Spinal cord (tissue), 10 donors: ENCODE measurements around the gene YEATS4. TPM values are rescaled to one million over a fixed set of nuclear protein-coding genes. Genes with fewer than 3 reads are reported as not detected.

ENCODE experiments used
- DNase-seq, 6 donors: peaks; one replicate each; pipeline versions ENCODE4 v3.0.0 to v3.0.0-alpha.2; 2013 to 2015; ENCODE audit warnings: low spot score in 6 of 6, low read depth in 4 of 6
- H3K27ac ChIP-seq: one replicate; pipeline ENCODE4 v1.5.1; 2013; ENCODE audit warnings: low read depth, low read length, control low read depth
- H3K27me3 ChIP-seq: one replicate; pipeline ENCODE4 v1.6.1; 2013; ENCODE audit warnings: low read length; ENCODE audit not compliant: control insufficient read depth, insufficient read depth
- H3K36me3 ChIP-seq: one replicate; pipeline ENCODE4 v1.6.1; 2013; ENCODE audit warnings: low read length; ENCODE audit not compliant: control insufficient read depth, insufficient read depth
- H3K4me1 ChIP-seq: one replicate; pipeline ENCODE4 v1.6.1; 2013; ENCODE audit warnings: low read length; ENCODE audit not compliant: control insufficient read depth, insufficient read depth
- H3K4me3 ChIP-seq: one replicate; pipeline ENCODE4 v1.5.1; 2013; ENCODE audit warnings: low read depth, low read length, control low read depth
- H3K9me3 ChIP-seq: one replicate; pipeline ENCODE4 v1.6.1; 2013; ENCODE audit warnings: low read length; ENCODE audit not compliant: control insufficient read depth, insufficient read depth
- WGBS: methylation state at CpG from one replicate; pipeline ENCODE4 v1.1.5; 2013; ENCODE audit warnings: missing lambda C conversion rate; ENCODE audit not compliant: insufficient coverage; 5-methylcytosine and 5-hydroxymethylcytosine counted together
- polyA plus RNA-seq, 2 donors: library from polyadenylated mRNA; unstranded; fragments of 120-200 nt; gene quantifications; one replicate each; pipeline ENCODE4 v1.2.1, GENCODE V29; 2013; ENCODE audit not compliant: insufficient read length in 2 of 2
- total RNA-seq, 2 donors: library from RNA; depleted of rRNA in 1 of 2; stranded (reverse); fragments of 120-200 nt in 1 of 2; fragments of >200 nt in 1 of 2; gene quantifications; one replicate each; pipeline versions ENCODE4 v1.2.3 to v1.2.4, GENCODE V29; 2013 to 2014
- donor health status: healthy.

YEATS4 gene
- total and polyA plus RNA-seq, 4 donors = 21.7 to 29.8 (median 27.4) TPM

DNA sequence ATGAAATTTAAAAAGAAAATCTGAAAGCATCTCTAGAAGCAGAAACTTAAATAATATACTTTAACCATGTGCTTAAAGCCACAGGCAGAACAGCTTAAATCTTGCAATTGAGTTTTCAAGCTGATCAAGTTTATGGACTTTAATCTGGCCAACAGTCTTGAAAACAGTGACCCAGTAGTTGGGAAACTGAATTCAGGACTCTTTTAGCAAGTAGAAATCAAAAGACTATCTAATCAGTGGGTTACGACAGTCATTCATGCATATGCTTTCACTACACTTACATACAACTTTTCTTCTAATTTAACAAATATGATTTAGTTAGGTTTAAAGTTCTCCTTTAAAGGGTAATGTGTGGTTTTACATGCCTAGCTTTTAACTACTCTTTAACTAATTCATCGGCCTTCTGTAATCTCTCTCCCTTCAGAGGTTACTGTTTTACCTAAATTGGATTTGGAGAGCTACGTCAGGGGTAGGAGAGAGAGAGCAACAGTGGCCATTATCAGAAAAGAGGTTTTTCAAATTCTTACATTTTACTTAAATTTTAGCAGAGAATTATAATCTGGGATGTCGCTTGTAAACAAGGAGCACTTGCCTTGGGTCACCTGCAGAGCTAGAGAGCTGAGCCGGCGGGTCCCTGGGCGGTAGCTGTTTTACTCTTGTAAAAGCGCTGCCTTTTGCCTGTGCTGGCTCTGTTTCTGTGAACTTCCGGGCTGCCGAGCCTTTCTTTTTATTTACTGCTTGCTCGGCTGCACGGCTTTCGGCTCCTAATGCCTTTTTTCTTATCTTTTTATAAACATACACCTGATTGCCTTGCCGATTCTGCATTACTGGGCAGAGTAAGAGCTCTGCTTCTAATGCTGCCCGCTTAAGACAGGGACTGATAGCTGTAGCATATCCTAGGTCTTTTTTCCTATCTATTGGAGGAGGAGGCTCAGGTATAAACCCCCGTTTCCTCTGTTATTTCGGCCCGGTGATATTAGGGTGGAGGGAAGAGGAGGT, 28.8 kb upstream of the YEATS4 start:
- no peaks in the 10 kb centered on the region for H3K4me1 ChIP-seq
- peak overlapping the region; percentile 23 for H3K4me3 ChIP-seq
- no peaks in the 10 kb centered on the region for H3K9me3 ChIP-seq
- no peak overlapping the region for H3K27ac ChIP-seq
- DNase-seq = peak in 2 of 6 donors; percentile 23 to 54
- peaks cover 8% of the 10 kb centered on the region for H3K27me3 ChIP-seq
- H3K36me3 ChIP-seq = no peaks in the 10 kb centered on the region
- 2% methylated on average over 11 of the region's 18 CpGs for WGBS

DNA sequence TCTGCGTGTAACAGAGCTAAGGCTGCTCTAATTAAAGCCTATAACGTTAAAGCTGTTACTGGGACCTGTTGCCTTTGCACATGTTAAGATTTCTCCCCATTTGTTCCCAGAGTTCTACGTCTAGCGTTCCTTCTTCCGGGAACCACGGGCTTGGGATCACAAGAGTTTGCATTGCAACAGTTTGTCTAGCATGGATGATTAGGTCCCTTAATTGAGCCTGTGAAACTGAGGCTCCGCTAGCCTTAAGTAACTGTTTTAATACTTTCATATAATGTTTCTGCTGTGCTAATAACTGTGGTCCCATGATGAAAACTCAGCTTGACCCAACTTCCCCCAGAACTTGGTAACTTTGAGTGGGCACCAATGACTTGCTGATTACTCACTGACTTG, 28.0 kb upstream of the YEATS4 start:
- DNase-seq = peak in 2 of 6 donors; percentile 2 to 31
- Histone ChIP-seq H3K27ac (no peak overlapping the region), H3K36me3 (no peaks in the 10 kb centered on the region), H3K4me3 (peak overlapping the region; percentile 23), H3K27me3 (peaks cover 8% of the 10 kb centered on the region), H3K4me1 (no peaks in the 10 kb centered on the region), H3K9me3 (no peaks in the 10 kb centered on the region)
- WGBS = 17% methylated on average over 1 of the region's 7 CpGs

DNA sequence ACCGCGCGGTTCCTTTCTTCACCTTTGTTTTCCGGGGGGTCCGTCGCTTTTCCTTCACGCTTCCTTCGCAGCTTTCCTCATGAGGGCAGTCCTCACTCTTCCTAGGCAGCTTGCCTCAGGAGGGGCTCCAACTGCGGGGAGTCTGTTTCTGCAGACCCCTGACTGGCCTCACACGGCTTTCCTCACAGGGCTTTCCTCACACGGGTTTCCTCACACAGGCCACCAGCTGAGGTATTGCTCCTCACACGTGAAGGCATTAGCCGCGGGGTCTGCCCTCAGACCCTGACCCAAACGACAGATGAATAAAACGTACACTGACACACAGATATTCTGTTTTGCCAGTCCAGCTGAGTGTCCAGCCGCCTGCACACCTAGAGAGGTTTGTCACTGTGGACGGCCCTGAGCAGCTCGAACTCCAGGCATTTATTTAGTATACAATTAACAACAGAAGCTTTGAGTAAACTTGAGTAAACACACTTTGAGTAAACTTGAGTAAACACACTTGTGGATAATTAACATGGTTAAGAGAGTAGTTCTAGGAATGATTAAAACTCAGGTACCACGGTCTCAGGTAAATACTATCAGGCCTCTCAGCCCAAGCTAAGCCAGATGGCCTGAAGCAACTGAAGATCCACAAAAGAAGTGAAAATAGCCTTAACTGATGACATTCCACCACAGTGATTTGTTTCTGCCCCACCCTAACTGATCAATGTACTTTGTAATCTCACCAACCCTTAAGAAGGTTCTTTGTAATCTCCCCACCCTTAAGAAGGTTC, 27.4 kb upstream of the YEATS4 start:
- Histone ChIP-seq H3K27ac (no peak overlapping the region), H3K36me3 (no peaks in the 10 kb centered on the region), H3K27me3 (peaks cover 8% of the 10 kb centered on the region), H3K4me1 (no peaks in the 10 kb centered on the region), H3K9me3 (no peaks in the 10 kb centered on the region), H3K4me3 (no peak overlapping the region)
- whole genome bisulfite sequencing = 72% methylated on average over 16 of the region's 20 CpGs
- no peak for DNase-seq

DNA sequence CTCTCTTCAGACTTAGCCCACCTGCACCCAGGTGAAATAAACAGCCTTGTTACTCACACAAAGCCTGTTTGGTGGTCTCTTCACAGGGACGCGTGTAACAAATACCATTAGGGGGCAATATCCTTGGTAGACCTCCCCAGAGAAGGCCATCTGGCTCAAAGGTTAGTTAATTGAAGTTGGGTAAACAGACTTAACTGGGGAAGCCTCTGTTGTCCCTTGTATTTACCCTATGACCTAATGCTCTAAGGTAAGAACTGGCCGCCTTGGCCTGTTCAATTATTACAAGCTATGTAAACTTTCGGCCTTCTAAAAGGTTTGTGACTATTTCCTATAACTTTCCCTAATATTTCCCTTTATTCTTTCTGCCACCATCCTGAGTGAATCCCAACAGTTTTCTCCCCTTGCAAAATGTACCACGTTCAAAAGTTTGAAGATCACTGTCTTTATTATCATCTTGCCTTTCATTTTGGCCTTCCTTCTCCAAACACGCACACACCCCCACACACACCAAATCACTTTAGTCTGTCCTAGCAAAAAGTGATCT, 26.7 kb upstream of the YEATS4 start:
- H3K4me3 ChIP-seq = no peak overlapping the region
- no peak overlapping the region for H3K27ac ChIP-seq
- no peaks in the 10 kb centered on the region for H3K9me3 ChIP-seq
- WGBS = 95% methylated on average over 3 of the region's 6 CpGs
- H3K36me3 ChIP-seq = no peaks in the 10 kb centered on the region
- H3K4me1 ChIP-seq = no peaks in the 10 kb centered on the region
- no peak for DNase-seq
- peaks cover 8% of the 10 kb centered on the region for H3K27me3 ChIP-seq

DNA sequence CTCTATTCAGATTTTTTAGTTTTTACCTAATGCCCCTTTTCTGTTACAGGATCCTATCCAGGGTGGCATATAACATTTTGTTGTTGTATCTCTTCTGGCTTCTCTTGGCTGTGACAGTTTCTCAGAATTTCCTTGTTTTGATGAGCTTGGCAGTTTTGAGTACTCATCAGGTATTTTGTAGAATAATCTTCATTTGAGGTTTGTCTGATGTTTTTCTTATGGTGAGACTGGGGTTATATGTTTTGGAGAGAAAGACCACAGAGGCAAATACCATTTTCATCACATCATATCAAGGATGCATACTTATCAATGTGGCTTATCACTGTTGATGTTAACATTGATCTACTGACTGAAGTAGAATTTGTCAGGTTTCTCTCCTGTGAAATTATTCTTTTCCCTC, 25.4 kb upstream of the YEATS4 start:
- Histone ChIP-seq H3K27me3 (peaks cover 8% of the 10 kb centered on the region), H3K36me3 (no peaks in the 10 kb centered on the region), H3K9me3 (no peaks in the 10 kb centered on the region), H3K4me1 (no peaks in the 10 kb centered on the region), H3K4me3 (no peak overlapping the region), H3K27ac (no peak overlapping the region)
- no peak for DNase-seq

DNA sequence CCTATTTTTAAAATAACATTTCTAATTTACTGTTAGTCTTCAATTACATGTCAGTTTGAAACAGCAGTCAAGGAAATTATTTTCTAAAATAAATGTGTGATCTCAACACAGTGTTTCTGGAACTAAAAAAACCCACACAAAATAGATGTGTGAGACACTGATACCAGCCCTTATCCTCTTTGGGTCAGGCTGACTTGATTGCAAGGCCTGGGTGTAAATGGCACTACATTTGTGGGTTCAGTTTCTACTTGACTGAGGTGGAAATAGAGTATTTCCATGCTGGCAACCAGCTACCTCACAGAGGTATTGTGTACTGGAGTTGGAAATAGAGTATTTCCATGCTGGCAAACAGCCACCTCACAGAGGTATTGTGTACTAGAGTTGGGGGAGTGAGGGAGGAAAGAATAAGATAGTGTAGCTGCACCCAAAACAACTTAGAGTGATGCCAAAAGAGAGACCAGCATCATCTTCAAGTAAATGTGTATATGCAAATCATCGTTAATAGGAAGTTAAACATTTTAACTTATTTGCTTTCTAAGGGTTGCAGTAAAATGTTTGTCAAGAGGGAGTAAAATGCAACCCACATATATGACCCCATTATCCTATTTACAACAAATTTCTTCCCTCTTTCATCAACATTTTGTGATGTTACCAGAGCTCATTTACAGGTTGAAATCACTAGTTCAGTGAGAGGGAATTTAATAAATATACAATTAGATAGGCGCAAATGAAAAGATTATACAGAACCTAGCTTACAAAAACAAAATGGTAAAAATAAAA, 22.0 kb upstream of the YEATS4 start:
- Histone ChIP-seq H3K27ac (no peak overlapping the region), H3K9me3 (no peaks in the 10 kb centered on the region), H3K27me3 (no peaks in the 10 kb centered on the region), H3K4me3 (no peak overlapping the region), H3K4me1 (no peaks in the 10 kb centered on the region), H3K36me3 (no peaks in the 10 kb centered on the region)
- no peak for DNase-seq
- WGBS = no CpG with 5 or more reads among the region's 2 CpGs

DNA sequence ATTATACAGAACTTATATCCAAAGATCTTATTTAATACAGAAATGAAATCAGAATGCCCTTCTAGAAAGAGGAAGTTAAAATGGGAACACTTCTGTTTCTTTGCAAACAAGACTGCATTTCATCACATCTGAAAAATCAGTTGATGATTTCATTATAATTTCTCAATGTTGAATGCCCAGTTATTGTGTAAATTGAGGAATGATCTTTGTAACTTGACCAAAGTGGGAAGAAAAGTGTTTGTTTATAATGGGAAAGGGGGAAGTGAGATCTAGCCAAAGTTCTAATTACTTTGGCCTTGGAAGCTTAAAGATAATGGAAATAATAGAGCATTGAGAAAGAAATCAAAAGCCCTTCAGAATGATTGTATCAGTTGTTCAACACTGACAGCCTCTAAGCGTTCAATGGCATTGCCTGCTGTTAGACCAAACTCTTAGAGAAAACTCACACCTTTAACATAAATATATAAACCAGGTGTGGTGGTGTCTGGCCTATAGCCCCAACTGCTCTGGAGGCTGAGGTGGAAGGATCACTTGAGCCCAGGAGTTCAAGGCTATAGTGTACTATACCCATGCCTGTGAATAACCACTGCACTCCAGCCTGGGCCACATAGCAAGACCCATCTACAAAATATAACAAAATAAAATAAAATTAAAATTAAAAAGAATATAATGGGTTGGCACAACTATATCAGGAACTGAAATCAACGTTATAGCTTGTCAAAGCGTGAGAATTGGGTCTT, 21.3 kb upstream of the YEATS4 start:
- no CpG with 5 or more reads among the region's 3 CpGs for WGBS
- no peaks in the 10 kb centered on the region for H3K36me3 ChIP-seq
- DNase-seq = no peak

DNA sequence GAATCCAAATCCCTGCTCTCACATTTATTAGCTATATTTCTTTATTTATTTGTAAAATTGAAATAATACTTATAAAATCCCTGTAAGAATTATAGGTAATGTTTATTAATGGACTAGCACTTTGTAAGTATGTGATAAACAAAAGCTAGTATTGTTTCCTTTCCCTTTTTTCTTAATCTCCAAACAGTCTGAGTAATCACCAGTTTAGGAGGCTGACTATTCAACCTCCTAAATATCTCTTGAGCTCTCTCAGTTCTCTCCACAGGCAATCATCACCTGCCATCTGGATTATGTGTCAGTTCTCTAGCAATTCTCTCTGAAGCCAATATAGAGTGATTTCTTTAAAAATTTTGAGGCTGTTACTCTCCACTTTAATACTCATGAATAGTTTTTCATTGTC, 20.6 kb upstream of the YEATS4 start:
- H3K27me3 ChIP-seq = no peaks in the 10 kb centered on the region
- DNase-seq = no peak
- no peaks in the 10 kb centered on the region for H3K36me3 ChIP-seq
- H3K9me3 ChIP-seq = no peaks in the 10 kb centered on the region
- no peak overlapping the region for H3K4me3 ChIP-seq
- no peaks in the 10 kb centered on the region for H3K4me1 ChIP-seq
- no peak overlapping the region for H3K27ac ChIP-seq

More for the DNA sequence above, 21.3 kb upstream of the YEATS4 start:
- no peaks in the 10 kb centered on the region for H3K4me1 ChIP-seq
- no peak overlapping the region for H3K4me3 ChIP-seq
- no peaks in the 10 kb centered on the region for H3K9me3 ChIP-seq
- no peak overlapping the region for H3K27ac ChIP-seq
- H3K27me3 ChIP-seq = no peaks in the 10 kb centered on the region

DNA sequence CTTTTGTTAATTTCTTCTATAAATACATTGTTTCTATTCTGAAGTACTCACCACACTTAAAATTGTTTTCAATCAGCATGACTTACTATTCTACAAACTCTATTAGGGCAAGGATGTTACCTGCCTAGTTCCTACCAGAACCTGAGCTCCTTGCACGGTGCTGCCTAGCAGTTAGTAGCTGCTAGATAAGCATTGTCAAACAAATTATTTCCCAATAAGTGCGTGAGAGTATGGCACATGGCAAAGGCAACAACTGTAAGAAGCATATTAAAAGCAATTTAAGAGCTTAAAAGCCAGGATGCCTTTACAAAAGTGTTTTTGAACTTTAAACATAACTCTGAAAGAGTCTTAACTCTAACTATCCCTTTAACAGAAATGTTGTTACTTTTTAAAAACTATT, 19.5 kb upstream of the YEATS4 start:
- no peak for DNase-seq
- Histone ChIP-seq H3K27me3 (no peaks in the 10 kb centered on the region), H3K27ac (no peak overlapping the region), H3K4me1 (no peaks in the 10 kb centered on the region), H3K9me3 (no peaks in the 10 kb centered on the region), H3K4me3 (no peak overlapping the region), H3K36me3 (no peaks in the 10 kb centered on the region)
- 100% methylated on average over 1 of the region's 2 CpGs for WGBS
